ENCODE data around the gene MTX1. TPM values are rescaled to one million over a fixed set of nuclear protein-coding genes. Genes with fewer than 3 reads are reported as not detected.
A peak's percentile ranks its signal among the peaks of the same experiment; 100 is the strongest.

Gene MTX1
- total RNA-seq, 1 donor: 38.0 TPM

DNA sequence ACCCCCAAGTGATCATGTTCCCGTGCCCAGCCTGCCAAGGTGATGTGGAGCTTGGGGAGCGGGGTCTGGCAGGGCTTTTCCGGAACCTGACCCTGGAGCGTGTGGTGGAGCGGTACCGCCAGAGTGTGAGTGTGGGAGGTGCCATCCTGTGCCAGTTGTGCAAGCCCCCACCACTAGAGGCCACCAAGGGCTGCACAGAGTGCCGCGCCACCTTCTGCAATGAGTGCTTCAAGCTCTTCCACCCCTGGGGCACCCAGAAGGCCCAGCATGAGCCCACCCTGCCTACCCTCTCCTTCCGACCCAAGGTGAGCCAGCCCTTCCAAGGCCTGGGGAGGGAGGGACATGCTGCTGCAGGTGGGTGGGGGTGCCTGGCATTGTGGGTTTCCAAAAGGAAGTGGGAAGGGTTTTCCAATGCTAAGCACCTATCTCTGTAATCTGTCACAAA, 32.5 kb upstream of the MTX1 start:
- H3K4me3 ChIP-seq (ENCODE audit: low read depth, low read length): no peak overlapping the region
- no peak for DNase-seq (ENCODE audit: low read depth)
- TF ChIP-seq, protein P1, sequence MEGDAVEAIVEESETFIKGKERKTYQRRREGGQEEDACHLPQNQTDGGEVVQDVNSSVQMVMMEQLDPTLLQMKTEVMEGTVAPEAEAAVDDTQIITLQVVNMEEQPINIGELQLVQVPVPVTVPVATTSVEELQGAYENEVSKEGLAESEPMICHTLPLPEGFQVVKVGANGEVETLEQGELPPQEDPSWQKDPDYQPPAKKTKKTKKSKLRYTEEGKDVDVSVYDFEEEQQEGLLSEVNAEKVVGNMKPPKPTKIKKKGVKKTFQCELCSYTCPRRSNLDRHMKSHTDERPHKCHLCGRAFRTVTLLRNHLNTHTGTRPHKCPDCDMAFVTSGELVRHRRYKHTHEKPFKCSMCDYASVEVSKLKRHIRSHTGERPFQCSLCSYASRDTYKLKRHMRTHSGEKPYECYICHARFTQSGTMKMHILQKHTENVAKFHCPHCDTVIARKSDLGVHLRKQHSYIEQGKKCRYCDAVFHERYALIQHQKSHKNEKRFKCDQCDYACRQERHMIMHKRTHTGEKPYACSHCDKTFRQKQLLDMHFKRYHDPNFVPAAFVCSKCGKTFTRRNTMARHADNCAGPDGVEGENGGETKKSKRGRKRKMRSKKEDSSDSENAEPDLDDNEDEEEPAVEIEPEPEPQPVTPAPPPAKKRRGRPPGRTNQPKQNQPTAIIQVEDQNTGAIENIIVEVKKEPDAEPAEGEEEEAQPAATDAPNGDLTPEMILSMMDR (IDR thresholded peaks at IDR 0.05; ENCODE audit: insufficient read depth, low read depth, low read length): no peak

DNA sequence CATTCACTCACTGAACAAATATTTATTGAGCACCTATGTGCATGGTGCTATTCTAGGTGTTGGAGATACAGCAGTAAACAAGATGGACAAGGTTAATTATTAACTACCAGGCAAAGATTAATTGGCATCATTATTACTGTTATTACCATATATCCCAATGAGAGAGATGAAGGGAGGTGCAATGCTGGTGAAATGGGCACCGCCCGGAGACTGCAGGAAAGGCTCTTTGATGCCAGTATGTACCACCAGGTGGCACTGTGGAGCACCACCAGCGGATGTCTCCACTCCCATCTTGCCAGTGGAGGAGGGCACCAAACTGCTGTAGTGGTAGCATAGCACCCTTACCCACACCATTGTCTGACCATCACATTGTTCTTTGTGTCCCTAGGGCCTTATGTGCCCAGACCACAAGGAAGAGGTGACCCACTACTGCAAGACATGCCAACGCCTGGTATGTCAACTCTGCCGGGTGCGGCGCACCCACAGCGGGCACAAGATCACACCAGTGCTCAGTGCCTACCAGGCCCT, 31.9 kb upstream of the MTX1 start:
- TF ChIP-seq, protein P1 (IDR thresholded peaks at IDR 0.05; ENCODE audit: insufficient read depth, low read depth, low read length): peak; percentile 89
- peak; percentile 65 for DNase-seq (ENCODE audit: low read depth)

DNA sequence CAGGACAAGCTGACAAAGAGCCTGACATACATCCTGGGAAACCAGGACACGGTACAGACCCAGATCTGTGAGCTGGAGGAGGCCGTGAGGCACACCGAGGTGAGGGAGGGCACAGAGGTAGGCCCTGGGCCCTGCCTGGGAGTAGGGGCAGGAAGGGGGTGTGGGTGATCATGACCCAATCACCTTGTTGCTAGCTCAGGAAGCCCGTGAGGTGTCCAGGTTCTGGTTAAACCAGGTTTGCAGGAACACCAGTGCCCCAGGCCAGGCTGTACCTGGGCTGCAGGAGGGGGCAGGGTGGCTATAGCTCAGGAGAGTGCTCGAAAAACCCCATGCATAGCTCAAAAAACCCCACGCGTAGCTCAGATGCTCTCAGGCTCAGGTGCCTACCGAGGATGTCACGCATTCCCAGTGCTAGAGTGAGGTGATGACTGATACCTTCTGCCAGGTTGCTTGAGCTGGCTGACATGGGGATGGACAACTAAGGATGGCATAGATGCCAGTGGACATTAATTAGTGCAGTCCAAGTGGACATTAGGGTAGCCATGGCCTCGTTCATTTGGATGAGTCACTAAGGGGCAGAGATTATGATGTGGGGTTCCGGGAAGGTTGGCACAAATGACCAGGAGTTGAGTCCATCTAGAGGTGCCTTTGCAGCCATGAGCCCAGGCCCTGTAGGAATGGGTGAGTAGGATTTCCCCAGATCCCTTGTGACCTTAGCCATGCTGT, 31.1 kb upstream of the MTX1 start:
- DNase-seq (ENCODE audit: low read depth): no peak
- H3K4me3 ChIP-seq (ENCODE audit: low read depth, low read length): no peak overlapping the region
- TF ChIP-seq, protein P1 (IDR thresholded peaks at IDR 0.05; ENCODE audit: insufficient read depth, low read depth, low read length): no peak

More for the DNA sequence above, 31.9 kb upstream of the MTX1 start:
- no peak overlapping the region for H3K4me3 ChIP-seq (ENCODE audit: low read depth, low read length)

DNA sequence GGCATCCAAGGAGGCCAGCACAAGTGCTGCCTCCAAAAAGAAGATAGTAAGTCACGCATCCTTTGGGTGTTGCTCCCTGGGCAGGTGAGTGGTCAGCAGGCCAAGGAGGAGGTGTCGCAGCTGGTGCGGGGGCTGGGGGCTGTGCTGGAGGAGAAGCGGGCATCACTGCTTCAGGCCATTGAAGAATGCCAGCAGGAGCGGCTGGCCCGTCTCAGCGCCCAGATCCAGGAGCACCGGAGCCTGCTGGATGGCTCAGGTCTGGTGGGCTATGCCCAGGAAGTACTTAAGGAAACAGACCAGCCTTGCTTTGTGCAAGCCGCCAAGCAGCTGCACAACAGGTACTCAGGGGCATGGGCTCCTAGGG, 30.6 kb upstream of the MTX1 start:
- DNase-seq (ENCODE audit: low read depth): no peak
- TF ChIP-seq, protein P1 (IDR thresholded peaks at IDR 0.05; ENCODE audit: insufficient read depth, low read depth, low read length): no peak
- no peak overlapping the region for H3K4me3 ChIP-seq (ENCODE audit: low read depth, low read length)

DNA sequence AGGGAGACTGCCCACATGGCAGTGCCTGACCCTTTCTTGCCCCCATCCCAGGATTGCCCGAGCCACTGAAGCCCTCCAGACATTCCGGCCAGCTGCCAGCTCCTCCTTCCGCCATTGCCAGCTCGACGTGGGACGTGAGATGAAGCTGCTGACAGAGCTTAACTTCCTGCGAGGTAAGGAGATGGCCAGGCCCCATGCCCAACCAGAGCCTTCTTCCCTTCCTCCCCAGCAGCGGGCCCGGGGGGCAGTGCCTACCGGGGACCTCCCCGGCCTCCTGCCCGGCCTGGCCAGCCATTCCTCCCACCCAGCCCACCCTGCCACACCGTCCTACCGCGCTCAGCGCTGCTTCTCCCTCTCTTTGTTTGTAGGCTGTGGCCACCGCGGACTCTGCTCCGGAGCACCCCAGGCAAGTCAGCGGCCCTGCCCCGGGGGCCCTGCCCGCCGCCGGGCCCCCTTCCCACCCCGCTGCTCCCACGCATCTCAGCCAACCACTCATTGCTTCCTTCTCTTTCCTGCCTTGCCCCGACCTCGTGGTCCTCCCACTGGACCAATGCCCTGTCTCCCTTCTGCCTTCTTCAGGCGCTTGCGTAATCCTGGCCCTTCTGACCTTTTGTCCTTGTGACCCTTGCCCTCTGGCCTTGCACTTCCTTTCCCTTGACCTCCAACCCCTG, 29.9 kb upstream of the MTX1 start:
- TF ChIP-seq, protein P1 (IDR thresholded peaks at IDR 0.05; ENCODE audit: insufficient read depth, low read depth, low read length): no peak
- H3K4me3 ChIP-seq (ENCODE audit: low read depth, low read length): no peak overlapping the region
- no peak for DNase-seq (ENCODE audit: low read depth)

DNA sequence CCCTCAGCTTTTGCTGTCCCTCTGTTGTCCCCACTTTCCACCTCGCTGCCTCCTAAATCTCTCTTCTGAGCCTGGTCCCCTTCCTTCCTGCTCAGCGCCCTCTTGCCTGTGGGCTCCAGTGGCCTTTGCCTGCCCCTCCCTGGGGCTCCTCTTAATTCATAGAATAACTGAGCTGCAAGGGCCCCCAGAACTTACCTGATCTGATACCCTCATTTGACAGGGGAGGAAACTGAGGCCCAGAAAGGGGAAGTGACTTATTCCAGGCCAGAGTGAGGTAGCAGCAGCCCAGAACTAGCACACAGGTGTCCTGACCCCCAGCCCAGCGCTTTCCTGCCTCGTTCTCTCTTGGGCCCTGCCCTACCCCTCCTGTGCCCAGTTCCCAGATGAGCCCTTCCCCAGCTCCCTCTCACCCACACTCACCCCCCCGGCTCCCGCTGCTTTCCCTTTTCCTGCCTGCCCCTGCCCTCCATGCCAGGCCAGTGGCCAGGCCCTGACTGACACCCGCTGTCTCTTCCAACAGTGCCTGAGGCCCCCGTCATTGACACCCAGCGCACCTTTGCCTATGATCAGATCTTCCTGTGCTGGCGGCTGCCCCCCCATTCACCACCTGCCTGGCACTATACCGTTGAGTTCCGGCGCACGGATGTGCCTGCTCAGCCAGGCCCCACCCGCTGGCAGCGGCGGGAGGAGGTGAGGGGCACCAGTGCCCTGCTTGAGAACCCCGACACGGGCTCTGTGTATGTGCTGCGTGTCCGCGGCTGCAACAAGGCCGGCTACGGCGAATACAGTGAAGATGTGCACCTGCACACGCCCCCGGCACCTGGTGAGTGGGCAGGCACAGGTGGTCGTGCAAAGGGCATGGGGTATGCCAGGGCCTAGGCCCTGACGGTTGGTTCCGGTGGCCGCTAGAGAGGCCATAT, 29.1 kb upstream of the MTX1 start:
- DNase-seq (ENCODE audit: low read depth): no peak
- no peak overlapping the region for H3K4me3 ChIP-seq (ENCODE audit: low read depth, low read length)
- TF ChIP-seq, protein P1 (IDR thresholded peaks at IDR 0.05; ENCODE audit: insufficient read depth, low read depth, low read length): no peak

Measured in fibroblast of villous mesenchyme (primary cell).